Measurements from ENCODE around the gene NAA80. TPM values are rescaled to one million over a fixed set of nuclear protein-coding genes. Genes with fewer than 3 reads are reported as not detected.

NAA80 gene
- total RNA-seq, 6 experiments from 2014 or later: 2.5 to 6.2 (median 3.5) TPM

DNA sequence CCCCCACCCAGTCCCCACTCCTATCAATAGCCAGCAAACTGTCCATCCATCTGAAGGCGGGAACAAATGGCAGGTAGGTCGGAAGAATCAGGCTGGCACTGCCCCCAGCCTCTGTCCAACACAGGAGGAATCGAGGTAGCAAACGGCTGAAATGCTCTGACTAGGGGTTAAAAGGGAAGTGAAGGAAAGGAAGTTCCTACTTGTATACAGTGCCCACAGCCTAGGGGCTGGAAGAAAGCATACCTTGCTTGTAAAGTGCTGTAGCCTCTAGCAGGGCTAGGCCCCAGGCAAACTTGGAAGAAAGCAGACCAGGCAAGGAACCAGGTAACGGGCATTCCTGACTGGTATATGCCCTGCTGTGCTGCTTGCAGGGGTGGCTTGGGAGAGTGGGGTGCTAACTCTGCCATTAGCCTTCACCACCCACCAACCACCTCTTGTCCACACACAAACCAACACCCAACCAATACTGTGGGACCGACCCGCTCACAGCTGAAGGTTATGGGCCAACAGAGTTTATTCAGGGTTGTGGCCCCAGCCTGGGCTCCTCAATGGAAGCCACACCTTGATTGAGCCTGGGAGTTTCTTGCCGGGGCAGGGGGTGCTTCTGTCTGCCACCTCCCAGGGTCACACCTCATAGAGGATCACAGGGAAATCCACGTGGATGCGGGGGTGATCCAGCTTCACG, 26.4 kb upstream of the NAA80 start:
- ATAC-seq: no peak
- Histone ChIP-seq H3K4me3 (no peak overlapping the region), H3K9me3 (no peaks in the 10 kb centered on the region), H3K4me1 (peaks cover 0 to 33% (median 15%) of the 10 kb centered on the region in 4 donors), H3K27ac (no peak overlapping the region), H3K27me3 (no peaks in the 10 kb centered on the region), H3K36me3 (peaks cover 0 to 16% (median 5%) of the 10 kb centered on the region in 4 donors)
- DNase-seq: no peak
- WGBS (ENCODE audit: insufficient coverage, low coverage, low lambda C conversion rate, missing lambda C conversion rate): 65% methylated on average over 5 of the region's 11 CpGs
- TF ChIP-seq POLR2A (IDR thresholded peaks at IDR 0.05): no peak
- TF ChIP-seq CTCF (IDR thresholded peaks at IDR 0.05): no peak
- intact Hi-C loops (cut with DNase I): loop anchor here in 1 of 2 donors (5.0 kb wide), 1 partner anchor 48 kb away; the partner anchor contains the start of gene LSMEM2

GRCh38 chr3:50325113-50325480, 25.9 kb upstream of the NAA80 start:
- H3K9me3 ChIP-seq: no peaks in the 10 kb centered on the region
- peaks cover 0 to 37% (median 17%) of the 10 kb centered on the region in 4 donors for H3K4me1 ChIP-seq
- peaks cover 0 to 11% (median under 1%) of the 10 kb centered on the region in 4 donors for H3K36me3 ChIP-seq
- no peak overlapping the region for H3K4me3 ChIP-seq
- DNase-seq (no peak), ATAC-seq (no peak)
- TF ChIP-seq CTCF (IDR thresholded peaks at IDR 0.05): no peak
- no peak for TF ChIP-seq POLR2A (IDR thresholded peaks at IDR 0.05)
- no peaks in the 10 kb centered on the region for H3K27me3 ChIP-seq
- WGBS (ENCODE audit: insufficient coverage, low coverage, low lambda C conversion rate, missing lambda C conversion rate): no CpG with 5 or more reads among the region's 2 CpGs
- intact Hi-C loops (cut with DNase I): loop anchor here in 1 of 2 donors (5.0 kb wide), 1 partner anchor 48 kb away; the partner anchor contains the start of gene LSMEM2
- no peak overlapping the region for H3K27ac ChIP-seq

GRCh38 chr3:50324351-50325112, 25.3 kb upstream of the NAA80 start:
- H3K4me1 ChIP-seq: peaks cover 0 to 43% (median 20%) of the 10 kb centered on the region in 4 donors
- intact Hi-C loops (cut with DNase I): loop anchor here (5.0 kb wide), 2 partner anchors 47 to 52 kb away; partner anchors contain the start of gene LSMEM2 (in 1 of the 2)
- DNase-seq (peak; percentile 75 to 81 (median 78)), ATAC-seq (peak; percentile 20 to 44 (median 32))
- peaks cover 0 to 7% (median 0%) of the 10 kb centered on the region in 4 donors for H3K36me3 ChIP-seq
- peak overlapping the region; percentile 23 to 98 (median 98) for H3K27ac ChIP-seq
- WGBS (ENCODE audit: insufficient coverage, low coverage, low lambda C conversion rate, missing lambda C conversion rate): 0% methylated on average over 2 of the region's 4 CpGs
- no peaks in the 10 kb centered on the region for H3K27me3 ChIP-seq
- TF ChIP-seq CTCF (IDR thresholded peaks at IDR 0.05): peak; percentile 78 to 94 (median 84)
- no peak for TF ChIP-seq POLR2A (IDR thresholded peaks at IDR 0.05)
- H3K4me3 ChIP-seq: no peak overlapping the region
- no peaks in the 10 kb centered on the region for H3K9me3 ChIP-seq

GRCh38 chr3:50323614-50324199, 24.5 kb upstream of the NAA80 start:
- ATAC-seq (peak; percentile 2 to 39 (median 12)), DNase-seq (peak in 2 of 3 donors; percentile 65 to 70)
- Histone ChIP-seq H3K9me3 (no peaks in the 10 kb centered on the region), H3K4me1 (peaks cover 0 to 51% (median 21%) of the 10 kb centered on the region in 4 donors), H3K27ac (peak overlapping the region in 2 of 3 donors; percentile 98), H3K4me3 (no peak overlapping the region), H3K27me3 (no peaks in the 10 kb centered on the region), H3K36me3 (peaks cover 0 to 8% (median 0%) of the 10 kb centered on the region in 4 donors)
- WGBS (ENCODE audit: insufficient coverage, low coverage, low lambda C conversion rate, missing lambda C conversion rate): 17% methylated on average over 2 of the region's 5 CpGs
- TF ChIP-seq POLR2A (IDR thresholded peaks at IDR 0.05) (no peak), CTCF (IDR thresholded peaks at IDR 0.05) (peak in 1 of 4 donors; percentile 3)
- intact Hi-C loops (cut with DNase I): loop anchor here in 1 of 2 donors (5.0 kb wide), 1 partner anchor 51 kb away; no protein-coding TSS in a partner anchor
